Caco-2 (cell line): Measurements from ENCODE around the gene EFHD1. TPM values are rescaled to one million over a fixed set of nuclear protein-coding genes. Genes with fewer than 3 reads are reported as not detected.

ENCODE experiments used
- BruUV-seq: library from RNA; stranded (reverse); fragments of 400-500 nt; replicated peaks from 2 replicates; lab custom pipeline; 2021; lab: Mats Ljungman, UMichigan
- CTCF ChIA-PET: fragments of 300-600 bp; sonication (Branson Sonifier 250); formaldehyde crosslinking; loops from one replicate; lab custom pipeline; 2022; ENCODE audit warnings: antibody characterized with exemption; lab: Charles Lee
- POLR2A ChIA-PET: fragments of 300-600 bp; sonication (Branson Sonifier 250); formaldehyde crosslinking; loops from one replicate; lab custom pipeline; 2022; ENCODE audit warnings: antibody characterized with exemption; lab: Charles Lee
- DNase-seq, 2 experiments: peaks; one replicate each; pipeline versions ENCODE4 v3.0.0 to v3.0.0-alpha.2; 2020 to 2022
- H3K27me3 ChIP-seq: replicated peaks from 2 replicates; pipeline ENCODE4 v1.6.0; 2011; ENCODE audit warnings: low read length; ENCODE audit not compliant: control insufficient read depth, insufficient read depth
- H3K36me3 ChIP-seq: 2 replicates; pipeline ENCODE4 v1.5.1; 2011; ENCODE audit warnings: low read length; ENCODE audit not compliant: control insufficient read depth, insufficient read depth
- H3K4me1 ChIP-seq: fragments of 250-450 bp; sonication (Bioruptor Pico); 2 replicates; pipeline ENCODE4 v1.5.1; 2020; ENCODE audit warnings: mild to moderate bottlenecking
- H3K4me3 ChIP-seq: 2 replicates; pipeline ENCODE4 v1.5.1; 2011; ENCODE audit warnings: low read depth, mild to moderate bottlenecking, control low read depth, low read length
- H3K9me3 ChIP-seq: fragments of 250-450 bp; sonication (Bioruptor Pico); 2 replicates; pipeline ENCODE4 v1.5.1; 2020; ENCODE audit warnings: mild to moderate bottlenecking, moderate library complexity
- H3K27ac Mint-ChIP-seq: one replicate; pipeline ENCODE4 v1.8.0; 2022; ENCODE audit warnings: mixed read lengths; ENCODE audit not compliant: unreplicated experiment
- H3K27me3 Mint-ChIP-seq: one replicate; pipeline ENCODE4 v1.8.0; 2022; ENCODE audit warnings: mixed read lengths; ENCODE audit not compliant: insufficient read depth, unreplicated experiment
- H3K36me3 Mint-ChIP-seq: one replicate; pipeline ENCODE4 v1.8.0; 2022; ENCODE audit warnings: mild to moderate bottlenecking, mixed read lengths; ENCODE audit not compliant: insufficient read depth, unreplicated experiment
- H3K4me1 Mint-ChIP-seq: one replicate; pipeline ENCODE4 v1.8.0; 2022; ENCODE audit warnings: low read depth, mixed read lengths; ENCODE audit not compliant: unreplicated experiment
- H3K4me3 Mint-ChIP-seq: one replicate; pipeline ENCODE4 v1.8.0; 2022; ENCODE audit warnings: mild to moderate bottlenecking, moderate library complexity, mixed read lengths; ENCODE audit not compliant: unreplicated experiment
- H3K9me3 Mint-ChIP-seq: one replicate; pipeline ENCODE4 v1.8.0; 2022; ENCODE audit warnings: mixed read lengths; ENCODE audit not compliant: unreplicated experiment
- intact Hi-C: fragments of 100-400 bp; cut with micrococcal nuclease; formaldehyde crosslinking; loops from one replicate; pipeline ENCODE4 v1.10.0; 2022; ENCODE audit not compliant: unreplicated experiment
- total RNA-seq: library from RNA; stranded (reverse); gene quantifications from 2 replicates; pipeline ENCODE4 v1.2.3, GENCODE V29; 2022
- TF ChIP-seq, protein P1 (sequence below), 2 experiments: fragments of 200-600 bp in 1 of 2; IDR thresholded peaks; 1 replicate in 1 of 2; 2 replicates in 1 of 2; pipeline versions ENCODE4 v1.5.1 to v1.8.0; 2011 to 2022; ENCODE audit warnings: antibody characterized with exemption in 1 of 2, control low read depth in 1 of 2, inconsistent platforms in 1 of 2, low read depth in 1 of 2, low read length in 1 of 2, mild to moderate bottlenecking in 1 of 2, moderate library complexity in 1 of 2; ENCODE audit not compliant: insufficient read depth in 1 of 2, severe bottlenecking in 1 of 2, unreplicated experiment in 1 of 2

EFHD1 gene
- total RNA-seq, 1 experiment from 2014 or later = 4.2 TPM

GRCh38 chr2:232613538-232614134 lies 19.8 kb upstream of the EFHD1 start:
- TF ChIP-seq, protein P1, sequence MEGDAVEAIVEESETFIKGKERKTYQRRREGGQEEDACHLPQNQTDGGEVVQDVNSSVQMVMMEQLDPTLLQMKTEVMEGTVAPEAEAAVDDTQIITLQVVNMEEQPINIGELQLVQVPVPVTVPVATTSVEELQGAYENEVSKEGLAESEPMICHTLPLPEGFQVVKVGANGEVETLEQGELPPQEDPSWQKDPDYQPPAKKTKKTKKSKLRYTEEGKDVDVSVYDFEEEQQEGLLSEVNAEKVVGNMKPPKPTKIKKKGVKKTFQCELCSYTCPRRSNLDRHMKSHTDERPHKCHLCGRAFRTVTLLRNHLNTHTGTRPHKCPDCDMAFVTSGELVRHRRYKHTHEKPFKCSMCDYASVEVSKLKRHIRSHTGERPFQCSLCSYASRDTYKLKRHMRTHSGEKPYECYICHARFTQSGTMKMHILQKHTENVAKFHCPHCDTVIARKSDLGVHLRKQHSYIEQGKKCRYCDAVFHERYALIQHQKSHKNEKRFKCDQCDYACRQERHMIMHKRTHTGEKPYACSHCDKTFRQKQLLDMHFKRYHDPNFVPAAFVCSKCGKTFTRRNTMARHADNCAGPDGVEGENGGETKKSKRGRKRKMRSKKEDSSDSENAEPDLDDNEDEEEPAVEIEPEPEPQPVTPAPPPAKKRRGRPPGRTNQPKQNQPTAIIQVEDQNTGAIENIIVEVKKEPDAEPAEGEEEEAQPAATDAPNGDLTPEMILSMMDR (IDR thresholded peaks at IDR 0.05; ENCODE audit: insufficient read depth in 1 of 2, low read depth in 1 of 2, low read length in 1 of 2, severe bottlenecking in 1 of 2, unreplicated experiment in 1 of 2) = no peak
- Histone ChIP-seq H3K4me3 (no peak overlapping the region), H3K36me3 (no peaks in the 10 kb centered on the region), H3K27me3 (no peaks in the 10 kb centered on the region), H3K4me1 (no peaks in the 10 kb centered on the region), H3K9me3 (no peaks in the 10 kb centered on the region)
- no peaks in the 10 kb centered on the region for H3K36me3 Mint-ChIP-seq
- H3K9me3 Mint-ChIP-seq = no peaks in the 10 kb centered on the region
- no peaks in the 10 kb centered on the region for H3K4me1 Mint-ChIP-seq
- H3K27me3 Mint-ChIP-seq = no peaks in the 10 kb centered on the region
- BruUV-seq = no TSS peak
- ChIA-PET POLR2A (no interaction called here), CTCF (no interaction called here)
- DNase-seq = no peak
- no peak overlapping the region for H3K4me3 Mint-ChIP-seq
- intact Hi-C loops = no loop called here
- no peak overlapping the region for H3K27ac Mint-ChIP-seq

GRCh38 chr2:232615339-232615738 lies 18.1 kb upstream of the EFHD1 start:
- H3K9me3 Mint-ChIP-seq = no peaks in the 10 kb centered on the region
- no peak overlapping the region for H3K4me3 Mint-ChIP-seq
- H3K36me3 Mint-ChIP-seq = no peaks in the 10 kb centered on the region
- POLR2A ChIA-PET = no interaction called here
- H3K27ac Mint-ChIP-seq = no peak overlapping the region
- Histone ChIP-seq H3K36me3 (no peaks in the 10 kb centered on the region), H3K4me1 (no peaks in the 10 kb centered on the region), H3K4me3 (no peak overlapping the region), H3K27me3 (no peaks in the 10 kb centered on the region), H3K9me3 (no peaks in the 10 kb centered on the region)
- intact Hi-C loops = no loop called here
- CTCF ChIA-PET = no interaction called here
- no peaks in the 10 kb centered on the region for H3K4me1 Mint-ChIP-seq
- TF ChIP-seq, protein P1 (IDR thresholded peaks at IDR 0.05; ENCODE audit: insufficient read depth in 1 of 2, low read depth in 1 of 2, low read length in 1 of 2, severe bottlenecking in 1 of 2, unreplicated experiment in 1 of 2) = no peak
- H3K27me3 Mint-ChIP-seq = no peaks in the 10 kb centered on the region
- BruUV-seq = no TSS peak
- no peak for DNase-seq

DNA sequence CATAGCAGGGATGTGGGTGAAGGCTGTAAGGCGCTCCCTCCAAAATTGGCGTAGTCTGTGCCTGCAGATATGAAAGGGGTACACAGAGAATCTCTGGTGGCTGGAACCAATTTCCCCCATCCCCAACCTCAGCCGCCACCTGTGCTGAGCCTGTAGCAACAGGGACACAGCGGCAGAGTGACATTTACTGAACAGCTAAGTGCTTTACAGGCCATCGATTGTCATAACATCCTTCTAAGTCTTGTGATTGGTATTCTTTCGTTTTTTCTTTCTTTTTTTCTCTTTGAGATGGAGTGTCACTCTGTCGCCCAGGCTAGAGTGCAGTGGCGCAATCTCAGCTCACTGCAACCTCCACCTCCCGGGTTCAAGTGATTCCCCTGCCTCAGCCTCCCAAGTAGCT lies 12.2 kb upstream of the EFHD1 start:
- no peak overlapping the region for H3K27ac Mint-ChIP-seq
- H3K36me3 ChIP-seq = no peaks in the 10 kb centered on the region
- no peaks in the 10 kb centered on the region for H3K4me1 ChIP-seq
- no peaks in the 10 kb centered on the region for H3K9me3 ChIP-seq
- no peak overlapping the region for H3K4me3 Mint-ChIP-seq
- H3K4me3 ChIP-seq = no peak overlapping the region
- ChIA-PET POLR2A (no interaction called here), CTCF (no interaction called here)
- no peaks in the 10 kb centered on the region for H3K36me3 Mint-ChIP-seq
- H3K4me1 Mint-ChIP-seq = no peaks in the 10 kb centered on the region
- TF ChIP-seq, protein P1 (IDR thresholded peaks at IDR 0.05; ENCODE audit: insufficient read depth in 1 of 2, low read depth in 1 of 2, low read length in 1 of 2, severe bottlenecking in 1 of 2, unreplicated experiment in 1 of 2) = no peak
- no peaks in the 10 kb centered on the region for H3K27me3 ChIP-seq
- intact Hi-C loops = no loop called here
- no TSS peak for BruUV-seq
- no peaks in the 10 kb centered on the region for H3K27me3 Mint-ChIP-seq
- H3K9me3 Mint-ChIP-seq = no peaks in the 10 kb centered on the region
- DNase-seq = no peak
